ENCODE results near the gene TARBP2. TPM values are rescaled to one million over a fixed set of nuclear protein-coding genes. Genes with fewer than 3 reads are reported as not detected.

Gene TARBP2
- polyA plus RNA-seq, 1 donor = 48.4 TPM

DNA sequence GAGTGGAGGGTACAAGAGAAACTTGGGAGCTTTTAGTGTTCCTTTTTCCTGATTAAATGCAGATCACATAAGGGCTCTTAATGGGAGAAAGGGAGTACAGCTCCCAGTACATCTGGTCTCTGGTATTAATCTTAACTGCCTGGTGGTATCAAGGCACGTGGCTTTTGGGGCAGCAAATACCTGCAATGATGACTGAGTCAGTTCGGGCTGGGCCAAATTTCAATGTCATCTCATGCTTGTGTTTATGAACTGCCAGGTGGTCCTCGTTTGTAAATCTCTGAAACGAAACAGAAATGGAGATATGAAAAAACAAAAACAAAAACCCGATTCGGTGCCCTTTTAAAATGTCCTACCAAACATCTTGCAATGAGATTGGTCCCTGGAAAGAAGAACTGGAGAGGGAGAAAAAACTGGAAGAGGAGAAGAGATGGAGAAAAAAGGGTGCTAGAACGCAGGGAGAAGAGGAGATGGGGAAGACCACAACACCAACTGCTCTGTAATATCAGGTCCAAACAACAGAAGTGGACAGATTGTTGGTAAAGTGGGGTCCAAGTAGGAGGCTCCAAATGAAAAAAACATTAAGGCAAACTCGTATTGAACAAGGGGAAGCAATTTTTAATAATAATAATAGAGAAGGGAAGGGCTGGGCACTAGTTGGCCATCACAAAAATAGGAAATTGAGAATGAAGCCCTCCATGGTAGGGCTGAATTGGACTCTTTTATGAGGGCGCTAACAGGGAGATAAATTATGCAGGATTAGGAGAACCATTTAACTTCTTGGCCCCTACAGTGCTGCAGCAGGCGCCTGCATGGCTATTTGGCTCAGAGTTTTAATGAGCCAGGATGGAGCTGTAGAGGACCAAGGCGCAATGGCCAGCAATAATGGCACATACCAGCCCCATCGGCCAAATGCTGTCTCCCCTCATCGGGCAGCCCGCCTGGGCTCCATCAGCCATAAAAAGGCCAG, 51.6 kb downstream of the TARBP2 start:
- DNase-seq = no peak

Other genes starting within 250 kb of the TARBP2 start
- 18.9 TPM for gene ESPL1, start 233.0 kb upstream of the TARBP2 start, polyA plus RNA-seq (ENCODE audit: insufficient read length)
- gene PFDN5, start 205.7 kb upstream of the TARBP2 start, polyA plus RNA-seq (ENCODE audit: insufficient read length) = 623 TPM
- 49.1 TPM for gene MYG1, start 201.6 kb upstream of the TARBP2 start, polyA plus RNA-seq (ENCODE audit: insufficient read length)
- 92.2 TPM for gene AAAS, start 179.7 kb upstream of the TARBP2 start, polyA plus RNA-seq (ENCODE audit: insufficient read length)
- gene SP7, start 164.9 kb upstream of the TARBP2 start, polyA plus RNA-seq (ENCODE audit: insufficient read length) = 0.15 TPM
- 92.3 TPM for gene SP1, start 121.1 kb upstream of the TARBP2 start, polyA plus RNA-seq (ENCODE audit: insufficient read length)
- 0.63 TPM for gene AMHR2, start 77.4 kb upstream of the TARBP2 start, polyA plus RNA-seq (ENCODE audit: insufficient read length)
- gene PRR13, start 59.5 kb upstream of the TARBP2 start, polyA plus RNA-seq (ENCODE audit: insufficient read length) = 184 TPM
- 1,185 TPM for gene PCBP2, start 49.2 kb upstream of the TARBP2 start, polyA plus RNA-seq (ENCODE audit: insufficient read length)
- 38.5 TPM for gene MAP3K12, start 1.8 kb upstream of the TARBP2 start, polyA plus RNA-seq (ENCODE audit: insufficient read length)
- 2.1 TPM for gene NPFF, start 6.2 kb downstream of the TARBP2 start, polyA plus RNA-seq (ENCODE audit: insufficient read length)
- gene ATF7, start 125.1 kb downstream of the TARBP2 start, polyA plus RNA-seq (ENCODE audit: insufficient read length) = 52.4 TPM
- gene ATP5MC2, start 174.8 kb downstream of the TARBP2 start, polyA plus RNA-seq (ENCODE audit: insufficient read length) = 483 TPM
- gene CALCOCO1, start 226.2 kb downstream of the TARBP2 start, polyA plus RNA-seq (ENCODE audit: insufficient read length) = 137 TPM